WTC11 (cell line): Measurements from ENCODE around the gene TNFAIP8L1. TPM values are rescaled to one million over a fixed set of nuclear protein-coding genes. Genes with fewer than 3 reads are reported as not detected.

Experiments used
- ATAC-seq: fragments of 200-7000 bp; cut with Tn5 transposase; 2 replicates; pipeline ENCODE4 v1.10.0; 2021; ENCODE audit warnings: mild to moderate bottlenecking, moderate library complexity
- CTCF ChIA-PET: fragments of 300-600 bp; sonication (Branson Sonifier 250); formaldehyde crosslinking; loops from one replicate; lab custom pipeline; 2021; ENCODE audit warnings: antibody characterized with exemption; lab: Charles Lee
- POLR2A ChIA-PET: fragments of 350-600 bp; sonication (Branson Sonifier 250); formaldehyde crosslinking; loops from one replicate; lab custom pipeline; 2021; ENCODE audit warnings: antibody characterized with exemption; lab: Charles Lee
- DNase-seq: peaks from one replicate; pipeline ENCODE4 v3.0.0; 2021; ENCODE audit warnings: low spot score
- H3K27ac Mint-ChIP-seq: 2 replicates; pipeline ENCODE4 v1.8.0; 2021; ENCODE audit warnings: mixed read lengths
- H3K27me3 Mint-ChIP-seq: 2 replicates; pipeline ENCODE4 v1.8.0; 2021; ENCODE audit warnings: low read depth, mild to moderate bottlenecking, moderate library complexity, mixed read lengths
- H3K36me3 Mint-ChIP-seq: 2 replicates; pipeline ENCODE4 v1.8.0; 2021; ENCODE audit warnings: mixed read lengths
- H3K4me1 Mint-ChIP-seq: 2 replicates; pipeline ENCODE4 v1.8.0; 2022; ENCODE audit warnings: mixed read lengths
- H3K4me3 Mint-ChIP-seq: 2 replicates; pipeline ENCODE4 v1.8.0; 2021; ENCODE audit warnings: mild to moderate bottlenecking, moderate library complexity, mixed read lengths
- H3K9me3 Mint-ChIP-seq: 2 replicates; pipeline ENCODE4 v1.8.0; 2021; ENCODE audit warnings: mixed read lengths
- E2F5 ChIP-seq: sonication (generic); formaldehyde crosslinking; IDR thresholded peaks from 2 replicates; pipeline ENCODE4 v1.8.1; 2022; ENCODE audit warnings: mild to moderate bottlenecking, moderate library complexity, missing genetic modification reagents
- ESRRA ChIP-seq: sonication (generic); formaldehyde crosslinking; IDR thresholded peaks from 2 replicates; pipeline ENCODE4 v1.8.1; 2022; ENCODE audit warnings: mild to moderate bottlenecking, missing genetic modification reagents, borderline replicate concordance
- ETV6 ChIP-seq: sonication (generic); formaldehyde crosslinking; IDR thresholded peaks from 2 replicates; pipeline ENCODE4 v1.8.1; 2022; ENCODE audit warnings: mild to moderate bottlenecking, missing genetic modification reagents
- FOXP4 ChIP-seq: sonication (generic); formaldehyde crosslinking; IDR thresholded peaks from 2 replicates; pipeline ENCODE4 v1.8.0; 2022; ENCODE audit warnings: mild to moderate bottlenecking, missing genetic modification reagents
- GRHL2 ChIP-seq: fragments of 250-450 bp; sonication (Bioruptor Pico); IDR thresholded peaks from 2 replicates; pipeline ENCODE4 v1.8.0; 2022; ENCODE audit warnings: mild to moderate bottlenecking, moderate library complexity; ENCODE audit not compliant: insufficient replicate concordance, severe bottlenecking
- IRF1 ChIP-seq: sonication (generic); formaldehyde crosslinking; IDR thresholded peaks from 2 replicates; pipeline ENCODE4 v1.8.0; 2023; ENCODE audit warnings: missing genetic modification reagents
- MXD4 ChIP-seq: fragments of 250-450 bp; sonication (Bioruptor Pico); IDR thresholded peaks from 2 replicates; pipeline ENCODE4 v1.8.0; 2021; ENCODE audit warnings: mild to moderate bottlenecking, moderate library complexity, borderline replicate concordance
- NR3C1 ChIP-seq: sonication (generic); formaldehyde crosslinking; conservative IDR thresholded peaks from 2 replicates; pipeline ENCODE4 v1.8.1; 2023; ENCODE audit warnings: low read depth, mild to moderate bottlenecking, missing genetic modification reagents
- OVOL2 ChIP-seq: fragments of 250-450 bp; sonication (Bioruptor Pico); IDR thresholded peaks from 2 replicates; pipeline ENCODE4 v1.9.0; 2021; ENCODE audit warnings: mild to moderate bottlenecking, borderline replicate concordance
- PRDM15 ChIP-seq: sonication (generic); formaldehyde crosslinking; IDR thresholded peaks from 2 replicates; pipeline ENCODE4 v1.8.0; 2022; ENCODE audit warnings: missing genetic modification reagents
- PRRX2 ChIP-seq: fragments of 250-450 bp; sonication (Bioruptor Pico); IDR thresholded peaks from 2 replicates; pipeline ENCODE4 v1.8.0; 2021; ENCODE audit warnings: mild to moderate bottlenecking
- RORB ChIP-seq: fragments of 250-450 bp; sonication (Bioruptor Pico); IDR thresholded peaks from 2 replicates; pipeline ENCODE4 v1.9.0; 2021; ENCODE audit warnings: mild to moderate bottlenecking
- SMAD3 ChIP-seq: sonication (generic); formaldehyde crosslinking; IDR thresholded peaks from 2 replicates; pipeline ENCODE4 v1.8.0; 2022; ENCODE audit warnings: missing genetic modification reagents, mild to moderate bottlenecking, borderline replicate concordance
- SP1 ChIP-seq: sonication (generic); formaldehyde crosslinking; conservative IDR thresholded peaks from 2 replicates; pipeline ENCODE4 v1.8.1; 2022; ENCODE audit warnings: missing genetic modification reagents
- ZNF416 ChIP-seq: fragments of 250-450 bp; sonication (Bioruptor Pico); IDR thresholded peaks from 2 replicates; pipeline ENCODE4 v1.9.0; 2021; ENCODE audit warnings: mild to moderate bottlenecking, inconsistent platforms
- ZNF423 ChIP-seq: fragments of 250-450 bp; sonication (Bioruptor Pico); IDR thresholded peaks from 2 replicates; pipeline ENCODE4 v2.1.2; 2022; ENCODE audit warnings: mild to moderate bottlenecking, moderate library complexity
- ZNF671 ChIP-seq: fragments of 250-450 bp; sonication (Bioruptor Pico); IDR thresholded peaks from 2 replicates; pipeline ENCODE4 v1.8.0; 2021; ENCODE audit warnings: mild to moderate bottlenecking
- total RNA-seq: library from RNA; stranded (reverse); gene quantifications from 3 replicates; pipeline ENCODE4 v1.2.3, GENCODE V29; 2021
- TF ChIP-seq, protein P1 (sequence below): fragments of 250-450 bp; sonication (Bioruptor Pico); IDR thresholded peaks from 2 replicates; pipeline ENCODE4 v1.9.0; 2021; ENCODE audit warnings: mild to moderate bottlenecking
- TF ChIP-seq, protein P2 (sequence below): sonication (generic); formaldehyde crosslinking; IDR thresholded peaks from 2 replicates; pipeline ENCODE4 v1.8.1; 2023; ENCODE audit warnings: mild to moderate bottlenecking, missing genetic modification reagents, borderline replicate concordance
- TF ChIP-seq, protein P3 (sequence below): fragments of 250-450 bp; sonication (Bioruptor Pico); conservative IDR thresholded peaks from 2 replicates; pipeline ENCODE4 v1.9.0; 2021; ENCODE audit warnings: mild to moderate bottlenecking

TNFAIP8L1 gene
- total RNA-seq, 1 experiment from 2014 or later = 8.7 TPM

- H3K27me3 Mint-ChIP-seq = no peaks in the 10 kb centered on the region
- POLR2A ChIA-PET = no interaction called here
- DNase-seq (no peak), ATAC-seq (no peak)
- H3K36me3 Mint-ChIP-seq = peaks cover 35% of the 10 kb centered on the region
- no peaks in the 10 kb centered on the region for H3K9me3 Mint-ChIP-seq
- CTCF ChIA-PET = no interaction called here
- no peak overlapping the region; the same call in 1 of the 2 replicates for H3K27ac Mint-ChIP-seq
- no peak overlapping the region for H3K4me3 Mint-ChIP-seq
- no peak for TF ChIP-seq GRHL2 (CRISPR knock-in tag)
- TF ChIP-seq, protein P1, sequence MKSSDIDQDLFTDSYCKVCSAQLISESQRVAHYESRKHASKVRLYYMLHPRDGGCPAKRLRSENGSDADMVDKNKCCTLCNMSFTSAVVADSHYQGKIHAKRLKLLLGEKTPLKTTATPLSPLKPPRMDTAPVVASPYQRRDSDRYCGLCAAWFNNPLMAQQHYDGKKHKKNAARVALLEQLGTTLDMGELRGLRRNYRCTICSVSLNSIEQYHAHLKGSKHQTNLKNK (CRISPR knock-in tag) = no peak
- no peak for TF ChIP-seq NR3C1 (CRISPR knock-in tag)
- no peak for TF ChIP-seq FOXP4
- no peak for TF ChIP-seq SMAD3
- TF ChIP-seq ESRRA (CRISPR knock-in tag) = no peak
- no peak for TF ChIP-seq ZNF423 (CRISPR knock-in tag)
- TF ChIP-seq RORB (CRISPR knock-in tag) = no peak
- TF ChIP-seq SP1 = no peak
- no peak for TF ChIP-seq ETV6 (CRISPR knock-in tag)
- no peak for TF ChIP-seq MXD4 (CRISPR knock-in tag)
- no peaks in the 10 kb centered on the region for H3K4me1 Mint-ChIP-seq
Observed at GRCh38 chr19:4692251-4693077, 53.1 kb downstream of the TNFAIP8L1 start.

DNA sequence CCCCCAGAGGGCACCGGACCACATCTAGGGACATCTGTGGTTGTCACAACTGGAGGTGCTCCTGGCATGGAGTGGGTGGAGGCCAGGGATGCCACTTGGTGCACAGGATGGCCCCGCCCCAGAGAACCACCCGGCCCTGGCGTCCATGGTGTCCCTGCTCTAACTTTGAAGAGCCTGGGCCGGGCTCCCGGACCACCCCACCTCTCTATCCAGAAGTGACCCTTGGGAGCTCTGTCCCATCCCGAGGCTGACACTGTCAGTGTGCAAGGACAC, 53.7 kb downstream of the TNFAIP8L1 start:
- DNase-seq (no peak), ATAC-seq (no peak)
- ChIA-PET CTCF (no interaction called here), POLR2A (no interaction called here)
- H3K4me1 Mint-ChIP-seq = no peaks in the 10 kb centered on the region
- TF ChIP-seq IRF1 (no peak), OVOL2 (no peak), PRDM15 (no peak), PRRX2 (no peak), SMAD3 (no peak), ZNF671 (no peak), E2F5 (CRISPR knock-in tag) (no peak), ZNF416 (CRISPR knock-in tag) (no peak)
- TF ChIP-seq, protein P2, sequence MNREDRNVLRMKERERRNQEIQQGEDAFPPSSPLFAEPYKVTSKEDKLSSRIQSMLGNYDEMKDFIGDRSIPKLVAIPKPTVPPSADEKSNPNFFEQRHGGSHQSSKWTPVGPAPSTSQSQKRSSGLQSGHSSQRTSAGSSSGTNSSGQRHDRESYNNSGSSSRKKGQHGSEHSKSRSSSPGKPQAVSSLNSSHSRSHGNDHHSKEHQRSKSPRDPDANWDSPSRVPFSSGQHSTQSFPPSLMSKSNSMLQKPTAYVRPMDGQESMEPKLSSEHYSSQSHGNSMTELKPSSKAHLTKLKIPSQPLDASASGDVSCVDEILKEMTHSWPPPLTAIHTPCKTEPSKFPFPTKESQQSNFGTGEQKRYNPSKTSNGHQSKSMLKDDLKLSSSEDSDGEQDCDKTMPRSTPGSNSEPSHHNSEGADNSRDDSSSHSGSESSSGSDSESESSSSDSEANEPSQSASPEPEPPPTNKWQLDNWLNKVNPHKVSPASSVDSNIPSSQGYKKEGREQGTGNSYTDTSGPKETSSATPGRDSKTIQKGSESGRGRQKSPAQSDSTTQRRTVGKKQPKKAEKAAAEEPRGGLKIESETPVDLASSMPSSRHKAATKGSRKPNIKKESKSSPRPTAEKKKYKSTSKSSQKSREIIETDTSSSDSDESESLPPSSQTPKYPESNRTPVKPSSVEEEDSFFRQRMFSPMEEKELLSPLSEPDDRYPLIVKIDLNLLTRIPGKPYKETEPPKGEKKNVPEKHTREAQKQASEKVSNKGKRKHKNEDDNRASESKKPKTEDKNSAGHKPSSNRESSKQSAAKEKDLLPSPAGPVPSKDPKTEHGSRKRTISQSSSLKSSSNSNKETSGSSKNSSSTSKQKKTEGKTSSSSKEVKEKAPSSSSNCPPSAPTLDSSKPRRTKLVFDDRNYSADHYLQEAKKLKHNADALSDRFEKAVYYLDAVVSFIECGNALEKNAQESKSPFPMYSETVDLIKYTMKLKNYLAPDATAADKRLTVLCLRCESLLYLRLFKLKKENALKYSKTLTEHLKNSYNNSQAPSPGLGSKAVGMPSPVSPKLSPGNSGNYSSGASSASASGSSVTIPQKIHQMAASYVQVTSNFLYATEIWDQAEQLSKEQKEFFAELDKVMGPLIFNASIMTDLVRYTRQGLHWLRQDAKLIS = no peak
- TF ChIP-seq, protein P1 (CRISPR knock-in tag) = no peak
- TF ChIP-seq, protein P3, sequence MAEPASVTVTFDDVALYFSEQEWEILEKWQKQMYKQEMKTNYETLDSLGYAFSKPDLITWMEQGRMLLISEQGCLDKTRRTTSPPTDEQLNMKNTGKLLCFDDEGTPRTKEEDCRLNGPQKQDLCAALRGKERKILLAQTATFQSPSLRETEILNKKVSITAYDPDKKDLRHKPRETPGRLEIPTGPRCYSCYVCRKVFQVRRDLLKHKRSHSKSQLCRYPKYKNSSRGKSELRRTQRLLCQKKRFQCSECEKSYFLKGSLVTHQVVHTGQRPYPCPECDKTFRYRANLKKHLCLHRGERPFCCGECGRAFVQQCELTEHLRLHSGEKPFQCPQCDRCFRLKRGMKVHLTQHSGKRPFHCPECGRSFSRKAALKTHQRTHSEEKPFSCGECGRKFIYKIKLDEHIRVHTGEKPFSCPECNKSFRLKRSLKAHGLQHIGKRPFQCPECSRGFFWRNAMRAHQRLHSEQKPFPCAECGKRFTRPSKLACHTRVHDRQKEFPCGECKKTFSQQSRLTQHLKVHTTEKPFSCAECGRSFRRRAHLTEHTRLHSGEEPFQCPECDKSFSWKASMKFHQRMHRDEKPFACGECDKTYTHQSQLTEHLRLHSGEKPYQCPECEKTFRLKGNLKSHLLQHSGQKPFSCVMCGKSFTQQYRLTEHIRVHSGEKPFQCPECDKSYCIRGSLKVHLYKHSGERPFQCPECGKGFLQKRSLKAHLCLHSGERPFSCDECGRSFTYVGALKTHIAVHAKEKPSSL (CRISPR knock-in tag) = no peak
- no peaks in the 10 kb centered on the region for H3K27me3 Mint-ChIP-seq
- H3K4me3 Mint-ChIP-seq = no peak overlapping the region
- H3K27ac Mint-ChIP-seq = no peak overlapping the region
- H3K9me3 Mint-ChIP-seq = no peaks in the 10 kb centered on the region
- H3K36me3 Mint-ChIP-seq = peaks cover 38% of the 10 kb centered on the region
